Gastroesophageal sphincter (tissue), 4 donors: ENCODE results near the gene NETO2. TPM values are rescaled to one million over a fixed set of nuclear protein-coding genes. Genes with fewer than 3 reads are reported as not detected.
"Not testable (repeated sequence)": the region's sequence is repeated elsewhere in the genome, so short reads cannot be mapped to it uniquely, and the experiment has no call there.

Experiments
- ATAC-seq: fragments of 150-250 bp; one replicate; pipeline ENCODE4 v1.9.1; 2016; ENCODE audit warnings: mild to moderate bottlenecking, moderate library complexity
- H3K27ac ChIP-seq, 4 donors: fragments of 200-600 bp; sonication (generic) in 3 of 4; 1 replicate in 3 of 4; 2 replicates in 1 of 4; pipeline ENCODE4 v1.5.1; 2016 to 2019
- H3K27me3 ChIP-seq: fragments of 200-600 bp; sonication (generic); one replicate; pipeline ENCODE4 v1.5.1; 2019
- H3K36me3 ChIP-seq, 2 donors: fragments of 200-600 bp; sonication (generic); one replicate each; pipeline ENCODE4 v1.5.1; 2019; ENCODE audit warnings: control low read depth in 1 of 2
- H3K4me1 ChIP-seq, 3 donors: fragments of 200-600 bp; sonication (generic); 1 replicate in 2 of 3; 2 replicates in 1 of 3; pipeline ENCODE4 v1.5.1; 2016 to 2019; ENCODE audit warnings: control low read depth in 2 of 3
- H3K4me3 ChIP-seq, 2 donors: fragments of 200-600 bp; sonication (generic); one replicate each; pipeline ENCODE4 v1.5.1; 2019; ENCODE audit warnings: mild to moderate bottlenecking in 1 of 2, moderate library complexity in 1 of 2
- H3K9me3 ChIP-seq, 3 donors: fragments of 200-600 bp; sonication (generic); one replicate each; pipeline ENCODE4 v1.5.1; 2017 to 2019; ENCODE audit warnings: control low read depth in 2 of 3
- CTCF ChIP-seq, 4 experiments: fragments of 200-600 bp in 2 of 4; fragments of 450-650 bp in 2 of 4; sonication (generic) in 1 of 4; IDR thresholded peaks; one replicate each; pipeline ENCODE4 v1.5.1; 2017 to 2019; ENCODE audit warnings: antibody characterized with exemption in 4 of 4, mild to moderate bottlenecking in 2 of 4, moderate library complexity in 2 of 4
- EP300 ChIP-seq: sonication (generic); formaldehyde crosslinking; IDR thresholded peaks from one replicate; pipeline ENCODE4 v1.6.1; 2017; ENCODE audit warnings: antibody characterized with exemption, mild to moderate bottlenecking
- POLR2A ChIP-seq, 2 donors: fragments of 450-650 bp; IDR thresholded peaks; one replicate each; pipeline ENCODE4 v1.6.1; 2017; ENCODE audit warnings: antibody characterized with exemption in 2 of 2, mild to moderate bottlenecking in 2 of 2, moderate library complexity in 1 of 2
- POLR2AphosphoS5 ChIP-seq: sonication (generic); formaldehyde crosslinking; IDR thresholded peaks from one replicate; pipeline ENCODE4 v1.6.1; 2017; ENCODE audit warnings: antibody characterized with exemption
- WGBS, 2 donors: methylation state at CpG; one replicate each; pipeline ENCODE4 v1.1.5; 2018; ENCODE audit warnings: low coverage in 1 of 2; 5-methylcytosine and 5-hydroxymethylcytosine counted together
- total RNA-seq, 4 donors: library from RNA; depleted of rRNA; stranded (reverse); fragments of >200 nt; gene quantifications; one replicate each; pipeline ENCODE4 v1.1.0, GENCODE V29; 2016

The NETO2 gene
- total RNA-seq, 4 donors from 2014 or later: 0.47 to 5.0 (median 1.1) TPM

GRCh38 chr16:47057630-47057993 lies 86.1 kb downstream of the NETO2 start:
- no peak for ATAC-seq
- Histone ChIP-seq H3K4me3 (no peak overlapping the region), H3K27ac (no peak overlapping the region), H3K9me3 (no peaks in the 10 kb centered on the region), H3K4me1 (no peaks in the 10 kb centered on the region), H3K36me3 (no peaks in the 10 kb centered on the region), H3K27me3 (peaks cover 19% of the 10 kb centered on the region)
- WGBS, 2 donors: 67% methylated on average over 1 of the region's 5 CpGs
- TF ChIP-seq POLR2A (IDR thresholded peaks at IDR 0.05) (no peak), CTCF (IDR thresholded peaks at IDR 0.05) (no peak), POLR2AphosphoS5 (no peak), EP300 (no peak)

- TF ChIP-seq POLR2AphosphoS5: no peak
- TF ChIP-seq EP300: no peak
- no peak for TF ChIP-seq POLR2A (IDR thresholded peaks at IDR 0.05)
- no peak for TF ChIP-seq CTCF (IDR thresholded peaks at IDR 0.05)
- Histone ChIP-seq H3K4me3 (no peak overlapping the region), H3K27ac (no peak overlapping the region), H3K4me1 (no peaks in the 10 kb centered on the region), H3K9me3 (no peaks in the 10 kb centered on the region), H3K27me3 (peaks cover 19% of the 10 kb centered on the region), H3K36me3 (no peaks in the 10 kb centered on the region)
- no peak for ATAC-seq
- 57 to 100% methylated on average over 1 of the region's 4 CpGs for WGBS, 2 donors
Observed at GRCh38 chr16:47056688-47057629, 86.8 kb downstream of the NETO2 start.

DNA sequence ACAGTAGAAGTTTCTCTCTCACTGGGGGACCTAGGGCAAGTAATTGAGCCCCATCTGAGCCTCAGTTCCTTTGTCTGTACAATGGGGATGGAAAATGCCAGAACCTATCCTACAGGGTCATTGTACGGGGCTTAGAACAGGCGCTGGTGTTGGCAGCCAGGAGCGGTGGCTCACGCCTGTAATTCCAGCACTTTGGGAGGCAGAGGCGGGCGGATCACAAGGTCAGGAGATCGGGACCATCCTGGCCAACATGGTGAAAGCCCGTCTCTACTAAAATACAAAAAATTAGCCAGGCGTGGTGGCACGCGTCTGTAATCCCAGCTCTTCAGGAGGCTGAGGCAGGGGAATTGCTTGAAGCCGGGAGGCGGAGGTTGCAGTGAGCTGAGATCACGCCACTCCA lies 87.7 kb downstream of the NETO2 start:
- H3K27ac ChIP-seq, H3K4me1 ChIP-seq, ATAC-seq, H3K9me3 ChIP-seq, H3K4me3 ChIP-seq, H3K36me3 ChIP-seq: not testable (repeated sequence)
- peaks cover 16% of the 10 kb centered on the region for H3K27me3 ChIP-seq
- 90% methylated on average over 2 of the region's 14 CpGs; no CpG with 5 or more reads in 1 of the 2 donors for WGBS, 2 donors

GRCh38 chr16:47055136-47055885 lies 88.4 kb downstream of the NETO2 start:
- H3K9me3 ChIP-seq: no peaks in the 10 kb centered on the region
- no peak overlapping the region for H3K27ac ChIP-seq
- H3K4me1 ChIP-seq: no peaks in the 10 kb centered on the region
- peaks cover 10% of the 10 kb centered on the region for H3K27me3 ChIP-seq
- H3K4me3 ChIP-seq: no peak overlapping the region
- WGBS, 2 donors: 90% methylated on average over 3 of the region's 26 CpGs; no CpG with 5 or more reads in 1 of the 2 donors
- no peaks in the 10 kb centered on the region for H3K36me3 ChIP-seq
- TF ChIP-seq POLR2AphosphoS5 (no peak), CTCF (IDR thresholded peaks at IDR 0.05) (no peak), POLR2A (IDR thresholded peaks at IDR 0.05) (no peak), EP300 (no peak)
- ATAC-seq: no peak

- 100% methylated on average over 2 of the region's 7 CpGs; no CpG with 5 or more reads in 1 of the 2 donors for WGBS, 2 donors
- Histone ChIP-seq H3K9me3 (no peaks in the 10 kb centered on the region), H3K27ac (no peak overlapping the region), H3K4me1 (no peaks in the 10 kb centered on the region), H3K36me3 (no peaks in the 10 kb centered on the region), H3K4me3 (no peak overlapping the region), H3K27me3 (peaks cover 10% of the 10 kb centered on the region)
- TF ChIP-seq CTCF (IDR thresholded peaks at IDR 0.05) (no peak), EP300 (no peak), POLR2A (IDR thresholded peaks at IDR 0.05) (no peak), POLR2AphosphoS5 (no peak)
- no peak for ATAC-seq
Observed at GRCh38 chr16:47054306-47054705, 89.4 kb downstream of the NETO2 start.
